GM18868 (cell line): ENCODE data around the gene TP53I13.

Experiments
- ATAC-seq: cut with Tn5 transposase; IDR thresholded peaks from one replicate; pipeline ENCODE4 v1.9.1; 2021; ENCODE audit warnings: mild to moderate bottlenecking, moderate library complexity; ENCODE audit not compliant: unreplicated experiment

TP53I13 gene

GRCh38 chr17:29613352-29613837 is 44.9 kb downstream of the TP53I13 start:
- peak; percentile 32 for ATAC-seq

GRCh38 chr17:29613856-29614255 is 45.4 kb downstream of the TP53I13 start:
- ATAC-seq, result no peak

- no peak for ATAC-seq
Measured at GRCh38 chr17:29614349-29615047, 46.0 kb downstream of the TP53I13 start.

GRCh38 chr17:29615048-29615385 is 46.5 kb downstream of the TP53I13 start:
- no peak for ATAC-seq

- peak; percentile 49 for ATAC-seq
Measured at GRCh38 chr17:29615492-29616299, 47.2 kb downstream of the TP53I13 start.

- ATAC-seq, result no peak
Measured at GRCh38 chr17:29616300-29617048, 48.0 kb downstream of the TP53I13 start.

GRCh38 chr17:29617125-29617480 is 48.6 kb downstream of the TP53I13 start:
- peak; percentile 60 for ATAC-seq

GRCh38 chr17:29617481-29618271 is 49.2 kb downstream of the TP53I13 start:
- peak; percentile 29 for ATAC-seq

- ATAC-seq, result peak; percentile 3
Measured at GRCh38 chr17:29618272-29619065, 50.0 kb downstream of the TP53I13 start.

- no peak for ATAC-seq
Measured at GRCh38 chr17:29619251-29619650, 50.8 kb downstream of the TP53I13 start.

GRCh38 chr17:29620271-29620670 is 51.8 kb downstream of the TP53I13 start:
- no peak for ATAC-seq

- no peak for ATAC-seq
Measured at GRCh38 chr17:29620779-29621500, 52.4 kb downstream of the TP53I13 start.

- ATAC-seq, result no peak
Measured at GRCh38 chr17:29621751-29622194, 53.3 kb downstream of the TP53I13 start.
